Measurements from ENCODE around the gene MMP17. TPM values are rescaled to one million over a fixed set of nuclear protein-coding genes. Genes with fewer than 3 reads are reported as not detected.

MMP17 gene
- total RNA-seq, 1 donor from 2014 or later: 0.89 TPM

- DNase-seq: no peak
- H3K27ac Mint-ChIP-seq: no peak overlapping the region
- no peaks in the 10 kb centered on the region for H3K4me1 Mint-ChIP-seq
- H3K36me3 Mint-ChIP-seq (ENCODE audit: low read depth): no peaks in the 10 kb centered on the region
- H3K9me3 Mint-ChIP-seq: no peaks in the 10 kb centered on the region
- H3K27me3 Mint-ChIP-seq: no peaks in the 10 kb centered on the region
- no peak overlapping the region for H3K4me3 Mint-ChIP-seq
- intact Hi-C loops (cut with micrococcal nuclease): no loop called here
Observed at GRCh38 chr12:131853832-131854797, 25.9 kb downstream of the MMP17 start.

DNA sequence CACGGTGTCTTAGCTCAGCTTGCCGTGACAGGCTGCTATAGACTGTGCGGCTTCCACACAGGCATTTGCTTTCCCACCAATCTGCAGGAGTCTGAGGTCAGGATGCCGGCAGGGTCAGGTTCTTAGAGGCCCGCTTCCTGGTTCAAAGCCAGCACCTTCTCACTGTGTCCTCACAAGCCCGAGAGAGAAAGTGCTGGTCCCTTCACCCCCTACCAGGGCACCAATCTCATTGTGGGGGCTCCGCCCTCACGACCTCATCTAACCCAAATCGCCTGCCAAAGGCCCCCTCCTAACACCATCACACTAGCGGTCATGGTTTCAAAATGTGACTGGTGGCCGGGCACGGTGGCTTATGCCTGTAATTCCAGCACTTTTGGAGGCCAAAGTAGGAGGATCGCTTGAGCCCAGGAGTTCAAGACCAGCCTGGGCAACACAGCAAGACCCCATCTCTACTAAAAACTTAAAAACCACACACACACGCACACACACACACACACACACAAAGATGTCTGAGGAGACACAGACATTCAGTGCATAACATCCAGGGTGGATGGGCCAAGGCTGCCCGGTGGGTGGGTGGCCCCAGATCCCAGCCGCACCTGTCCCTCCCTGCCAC, 26.8 kb downstream of the MMP17 start:
- Mint-ChIP-seq H3K27ac (no peak overlapping the region), H3K27me3 (no peaks in the 10 kb centered on the region), H3K4me1 (no peaks in the 10 kb centered on the region), H3K9me3 (no peaks in the 10 kb centered on the region), H3K4me3 (no peak overlapping the region), H3K36me3 (ENCODE audit: low read depth) (no peaks in the 10 kb centered on the region)
- no peak for DNase-seq
- intact Hi-C loops (cut with micrococcal nuclease): no loop called here

DNA sequence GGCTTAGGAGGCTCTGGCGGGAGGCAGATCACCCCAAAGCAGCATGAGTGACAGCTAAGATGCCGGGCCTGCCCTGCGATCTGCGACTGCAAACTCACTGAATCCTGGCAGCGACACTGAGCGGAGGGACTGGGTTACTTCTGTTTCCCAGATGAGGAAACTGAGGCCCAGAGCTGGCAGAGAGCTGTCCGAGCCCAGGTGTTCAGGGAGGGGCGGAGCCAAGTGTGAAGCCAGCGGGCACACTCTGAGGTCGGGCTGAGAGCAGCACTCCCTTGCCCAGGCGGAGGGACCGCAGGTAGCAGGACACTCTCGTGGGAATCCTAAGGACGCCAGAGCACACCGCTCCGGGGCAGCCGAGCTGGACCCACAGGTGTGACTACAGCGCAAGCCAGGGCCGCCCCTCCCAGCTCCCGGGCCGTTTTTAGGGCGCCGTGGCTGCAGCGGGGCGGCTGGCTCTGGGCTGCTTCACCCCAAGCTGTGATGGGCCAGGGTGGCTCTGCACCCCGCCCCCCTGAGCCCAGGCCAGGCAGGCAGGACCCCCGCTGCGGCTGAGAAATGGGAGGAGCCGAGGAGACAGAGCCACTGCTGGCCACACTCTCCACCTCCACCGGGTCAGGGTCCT, 27.4 kb downstream of the MMP17 start:
- intact Hi-C loops (cut with micrococcal nuclease): no loop called here
- Mint-ChIP-seq H3K36me3 (ENCODE audit: low read depth) (no peaks in the 10 kb centered on the region), H3K4me3 (no peak overlapping the region), H3K9me3 (no peaks in the 10 kb centered on the region), H3K4me1 (no peaks in the 10 kb centered on the region), H3K27me3 (no peaks in the 10 kb centered on the region), H3K27ac (no peak overlapping the region)
- no peak for DNase-seq

- Mint-ChIP-seq H3K4me3 (no peak overlapping the region), H3K27me3 (no peaks in the 10 kb centered on the region), H3K9me3 (no peaks in the 10 kb centered on the region), H3K4me1 (peaks cover 2% of the 10 kb centered on the region), H3K27ac (no peak overlapping the region), H3K36me3 (ENCODE audit: low read depth) (no peaks in the 10 kb centered on the region)
- DNase-seq: no peak
- intact Hi-C loops (cut with micrococcal nuclease): no loop called here
Observed at GRCh38 chr12:131856366-131857097, 28.3 kb downstream of the MMP17 start.

GRCh38 chr12:131857908-131858850, 30.0 kb downstream of the MMP17 start:
- H3K27me3 Mint-ChIP-seq: no peaks in the 10 kb centered on the region
- DNase-seq: no peak
- H3K4me1 Mint-ChIP-seq: peaks cover 2% of the 10 kb centered on the region
- intact Hi-C loops (cut with micrococcal nuclease): no loop called here
- H3K36me3 Mint-ChIP-seq (ENCODE audit: low read depth): no peaks in the 10 kb centered on the region
- peak overlapping the region; percentile 15 for H3K27ac Mint-ChIP-seq
- no peak overlapping the region for H3K4me3 Mint-ChIP-seq
- no peaks in the 10 kb centered on the region for H3K9me3 Mint-ChIP-seq

GRCh38 chr12:131860472-131861260, 32.5 kb downstream of the MMP17 start:
- Mint-ChIP-seq H3K9me3 (no peaks in the 10 kb centered on the region), H3K36me3 (ENCODE audit: low read depth) (no peaks in the 10 kb centered on the region), H3K4me3 (no peak overlapping the region), H3K4me1 (peaks cover 2% of the 10 kb centered on the region), H3K27me3 (no peaks in the 10 kb centered on the region), H3K27ac (no peak overlapping the region)
- DNase-seq: no peak
- intact Hi-C loops (cut with micrococcal nuclease): no loop called here

- no peak for DNase-seq
- peaks cover 2% of the 10 kb centered on the region for H3K4me1 Mint-ChIP-seq
- no peaks in the 10 kb centered on the region for H3K9me3 Mint-ChIP-seq
- no peak overlapping the region for H3K27ac Mint-ChIP-seq
- H3K27me3 Mint-ChIP-seq: no peaks in the 10 kb centered on the region
- H3K4me3 Mint-ChIP-seq: no peak overlapping the region
- intact Hi-C loops (cut with micrococcal nuclease): no loop called here
- H3K36me3 Mint-ChIP-seq (ENCODE audit: low read depth): no peaks in the 10 kb centered on the region
Observed at GRCh38 chr12:131861261-131862083, 33.3 kb downstream of the MMP17 start.

DNA sequence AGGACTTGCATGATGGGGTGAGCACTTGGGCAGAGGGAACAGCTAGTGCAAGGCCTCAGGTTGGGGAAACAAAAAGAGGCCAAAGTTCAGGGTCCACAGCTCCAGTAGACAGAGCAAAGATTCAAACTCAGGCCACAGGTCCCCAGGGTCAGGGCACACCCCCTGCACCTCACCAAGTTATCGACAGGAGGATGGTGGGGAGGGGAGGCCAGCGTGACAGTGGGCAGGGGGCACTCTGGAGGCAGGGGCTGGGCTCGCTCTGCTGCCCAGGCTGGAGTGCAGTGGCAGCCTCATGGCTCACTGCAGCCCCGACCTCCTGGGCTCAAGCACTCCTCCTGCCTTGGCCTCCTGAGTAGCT, 33.9 kb downstream of the MMP17 start:
- DNase-seq: no peak
- peaks cover 2% of the 10 kb centered on the region for H3K4me1 Mint-ChIP-seq
- H3K4me3 Mint-ChIP-seq: no peak overlapping the region
- no peaks in the 10 kb centered on the region for H3K36me3 Mint-ChIP-seq (ENCODE audit: low read depth)
- H3K27me3 Mint-ChIP-seq: no peaks in the 10 kb centered on the region
- intact Hi-C loops (cut with micrococcal nuclease): no loop called here
- no peak overlapping the region for H3K27ac Mint-ChIP-seq
- H3K9me3 Mint-ChIP-seq: no peaks in the 10 kb centered on the region

- peaks cover 2% of the 10 kb centered on the region for H3K4me1 Mint-ChIP-seq
Observed at GRCh38 chr12:131862600-131862993, 34.4 kb downstream of the MMP17 start.

DNA sequence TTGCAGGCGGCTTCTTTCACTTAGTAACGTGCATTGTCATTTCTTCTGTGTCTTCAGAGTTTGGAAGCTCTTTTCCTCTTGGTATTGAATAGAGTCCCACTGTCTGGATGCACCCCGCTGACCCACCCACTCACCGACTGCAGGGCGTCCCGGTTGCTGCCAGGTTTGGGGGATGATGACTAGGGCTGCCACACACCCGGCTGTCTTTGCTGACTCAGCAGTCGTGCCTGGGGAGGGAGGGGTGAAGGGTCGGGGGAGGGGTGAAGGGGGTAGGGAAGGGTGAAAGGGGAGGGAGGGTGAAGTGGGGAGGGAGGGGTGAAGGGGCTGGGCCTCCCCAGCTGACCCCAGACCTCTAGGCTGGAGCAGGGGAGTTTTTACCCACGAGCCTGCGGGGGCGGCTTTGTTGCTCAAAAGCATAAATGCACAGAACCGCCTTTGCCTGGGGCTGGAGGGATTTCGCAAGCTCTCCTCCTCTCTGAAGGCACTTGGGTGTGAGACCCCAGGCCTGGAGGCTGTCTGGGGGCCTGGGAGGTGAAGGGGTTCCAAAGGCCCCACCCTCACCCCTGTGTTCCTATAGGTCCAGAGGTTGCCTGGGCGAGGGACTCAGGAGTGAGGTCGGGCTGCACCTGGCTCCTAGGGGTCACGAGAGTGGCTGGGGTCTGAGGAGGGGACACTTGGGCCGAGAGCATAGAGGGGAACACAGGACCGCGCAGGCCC, 35.0 kb downstream of the MMP17 start:
- H3K4me1 Mint-ChIP-seq: peaks cover 2% of the 10 kb centered on the region
- no peak for DNase-seq
- no peak overlapping the region for H3K4me3 Mint-ChIP-seq
- H3K27me3 Mint-ChIP-seq: no peaks in the 10 kb centered on the region
- no peaks in the 10 kb centered on the region for H3K36me3 Mint-ChIP-seq (ENCODE audit: low read depth)
- H3K27ac Mint-ChIP-seq: no peak overlapping the region
- intact Hi-C loops (cut with micrococcal nuclease): no loop called here
- no peaks in the 10 kb centered on the region for H3K9me3 Mint-ChIP-seq

More at GRCh38 chr12:131862600-131862993, 34.4 kb downstream of the MMP17 start:
- intact Hi-C loops (cut with micrococcal nuclease): no loop called here
- Mint-ChIP-seq H3K27me3 (no peaks in the 10 kb centered on the region), H3K27ac (no peak overlapping the region), H3K36me3 (ENCODE audit: low read depth) (no peaks in the 10 kb centered on the region), H3K9me3 (no peaks in the 10 kb centered on the region), H3K4me3 (no peak overlapping the region)
- DNase-seq: no peak

GRCh38 chr12:131863711-131864396, 35.7 kb downstream of the MMP17 start:
- intact Hi-C loops (cut with micrococcal nuclease): no loop called here
- Mint-ChIP-seq H3K27me3 (no peaks in the 10 kb centered on the region), H3K4me1 (peaks cover 2% of the 10 kb centered on the region), H3K27ac (no peak overlapping the region), H3K4me3 (no peak overlapping the region), H3K9me3 (no peaks in the 10 kb centered on the region), H3K36me3 (ENCODE audit: low read depth) (no peaks in the 10 kb centered on the region)
- no peak for DNase-seq

Data from activated CD4-positive, alpha-beta T cell treated with anti-CD3 and anti-CD28 coated beads, Interleukin-2, amount 10 ng/mL, durations not matched to agents 24 days and 14 days (primary cell).